Stimulated activated CD4-positive, alpha-beta T cell treated with anti-CD3 and anti-CD28 coated beads, TNF-alpha, amount 100 ng/mL, for 1 hour (primary cell): ENCODE results near the gene VPS13C.
"Not testable (repeated sequence)": the region's sequence is repeated elsewhere in the genome, so short reads cannot be mapped to it uniquely, and the experiment has no call there.

ENCODE experiments used
- DNase-seq, 3 donors: peaks; one replicate each; pipeline ENCODE4 v3.0.0-alpha.2; 2020; ENCODE audit warnings: low read depth in 3 of 3, low spot score in 1 of 3

The VPS13C gene

DNA sequence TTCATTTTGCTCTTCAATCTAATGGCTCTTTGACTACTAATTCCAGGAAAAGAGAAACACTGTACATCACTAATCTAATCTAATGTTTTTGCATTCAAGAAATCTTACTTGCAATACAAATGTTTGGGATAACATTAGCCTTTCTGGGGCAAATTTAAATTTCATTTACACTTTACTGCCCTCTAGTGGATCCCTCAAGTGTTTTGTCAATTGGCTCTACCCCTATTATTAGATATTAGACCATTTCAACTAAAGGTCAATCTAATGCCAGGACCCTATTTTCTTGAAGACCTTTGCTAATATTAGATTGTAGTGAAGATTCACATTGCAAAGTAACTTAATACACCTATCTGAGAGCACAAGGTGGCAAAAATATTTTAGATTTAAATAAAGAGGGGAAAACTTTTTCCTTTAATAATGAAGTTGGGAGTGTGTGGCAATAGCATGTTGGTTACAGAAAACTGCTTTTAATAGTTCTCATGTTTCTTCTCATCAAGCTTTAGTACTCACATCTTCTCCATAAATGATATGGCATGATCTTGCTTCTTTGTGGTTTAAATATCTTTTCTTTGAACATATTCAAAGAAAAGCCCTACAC, 11.6 kb upstream of the VPS13C start:
- DNase-seq: no peak

DNA sequence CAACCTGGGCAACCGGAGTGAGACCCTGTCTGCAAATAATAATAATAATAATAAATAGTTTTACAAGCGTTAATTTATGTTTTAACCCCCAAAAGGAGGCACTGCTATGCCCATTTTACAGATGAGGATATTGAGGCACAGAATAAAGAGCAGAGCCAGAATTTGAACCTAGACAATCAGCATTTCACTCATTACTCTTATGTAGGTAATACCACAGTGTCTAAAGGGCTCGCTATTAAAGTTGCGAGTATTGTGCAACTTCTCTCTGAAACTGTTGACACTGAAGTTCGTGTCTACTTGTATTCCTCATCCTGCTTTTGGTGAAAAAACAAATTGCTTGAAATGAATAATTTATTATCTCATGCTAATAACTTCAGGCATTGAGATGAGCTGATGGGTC, 9.3 kb upstream of the VPS13C start:
- DNase-seq: no peak

DNA sequence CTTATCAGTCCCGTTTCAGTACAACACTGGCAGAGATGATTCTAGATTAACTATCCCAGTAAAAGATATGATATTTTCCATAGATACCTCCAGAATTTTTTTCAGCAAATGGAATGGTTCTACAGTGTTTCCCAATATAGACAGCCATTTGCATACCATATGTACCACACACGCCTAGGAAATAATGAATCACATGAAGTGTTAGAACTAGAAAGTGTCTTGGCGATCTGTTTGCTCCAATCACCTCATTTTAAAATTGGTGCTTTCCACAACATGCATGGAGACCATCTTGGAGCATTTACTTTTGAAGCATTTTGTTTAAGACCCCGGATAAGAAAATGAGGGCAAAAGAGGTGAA, 8.5 kb upstream of the VPS13C start:
- DNase-seq: no peak

GRCh38 chr15:62068071-62068809, 8.0 kb upstream of the VPS13C start:
- DNase-seq: peak in 1 of 3 donors; percentile 6

DNA sequence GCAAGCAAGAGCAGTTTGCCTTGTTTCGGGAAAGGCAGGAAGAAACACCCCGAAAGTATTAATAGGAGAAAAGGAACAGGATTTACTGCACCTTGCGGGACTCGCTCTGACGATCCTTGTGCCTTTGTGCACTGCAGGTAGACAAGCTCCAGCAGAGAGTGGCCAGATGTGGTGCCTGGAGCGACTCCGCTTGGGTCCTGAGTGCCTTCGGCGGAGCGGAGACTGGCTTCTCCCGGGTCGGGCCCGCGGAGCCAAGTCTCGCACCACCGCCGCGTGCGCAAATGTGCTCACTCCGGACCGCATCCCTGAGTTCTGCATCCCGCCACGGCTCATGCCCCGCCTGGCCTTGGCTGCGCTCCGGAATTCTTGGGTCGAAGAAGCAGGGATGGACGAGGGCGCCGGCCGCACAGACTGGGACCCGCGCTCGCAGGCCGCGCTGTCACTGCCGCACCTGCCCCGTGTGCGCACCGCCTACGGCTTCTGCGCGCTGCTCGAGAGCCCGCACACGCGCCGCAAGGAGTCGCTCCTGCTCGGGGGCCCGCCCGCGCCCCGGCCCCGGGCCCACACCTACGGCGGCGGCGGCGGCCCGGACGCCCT, 7.3 kb upstream of the VPS13C start:
- DNase-seq: peak in 1 of 3 donors; percentile 10

DNA sequence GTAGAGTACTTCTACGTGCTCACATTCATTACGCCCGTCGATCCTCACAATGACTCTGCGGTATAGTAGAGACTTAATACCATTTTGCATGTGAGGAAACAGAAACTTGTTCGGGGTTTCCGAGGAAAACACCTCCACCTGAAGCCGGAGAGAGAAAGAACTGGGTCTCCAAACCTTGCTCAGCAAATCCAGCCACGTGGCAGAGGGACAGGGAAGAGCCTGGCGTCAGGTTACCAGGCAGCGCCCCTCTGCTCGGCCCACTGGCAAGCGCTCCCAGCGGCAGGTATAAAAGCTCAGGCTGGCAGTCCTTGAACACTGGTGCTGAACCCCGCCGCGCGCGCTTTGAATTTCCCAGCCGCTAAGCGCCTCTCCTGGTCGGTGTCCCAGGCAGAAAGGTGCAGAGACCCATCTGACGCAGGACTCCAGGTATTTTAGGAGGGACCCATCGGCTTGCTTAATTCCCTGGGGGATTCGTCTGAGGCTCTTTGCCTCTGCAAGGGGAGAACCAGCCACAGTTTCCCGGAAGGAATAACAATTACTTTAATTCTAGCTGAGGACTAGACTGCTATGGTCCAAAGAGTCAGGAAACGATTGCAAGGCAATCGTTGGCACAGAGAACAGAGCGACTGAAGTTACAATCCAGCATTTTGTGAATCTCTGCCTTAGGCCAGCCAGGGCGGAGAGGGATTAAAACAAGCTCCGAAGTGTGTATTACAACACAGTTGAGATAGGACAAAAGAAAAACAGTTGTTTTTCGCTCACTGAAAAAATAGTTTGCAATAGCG, 6.6 kb upstream of the VPS13C start, which contains the start of gene C2CD4A:
TSS of gene C2CD4A (plus strand) at position 315 of the 785 bp plus-strand sequence. CDS start 637 bp downstream, outside the sequence.
- peak in 2 of 3 donors; percentile 21 to 41 for DNase-seq

GRCh38 chr15:62063825-62064635, 3.8 kb upstream of the VPS13C start:
- DNase-seq: no peak

DNA sequence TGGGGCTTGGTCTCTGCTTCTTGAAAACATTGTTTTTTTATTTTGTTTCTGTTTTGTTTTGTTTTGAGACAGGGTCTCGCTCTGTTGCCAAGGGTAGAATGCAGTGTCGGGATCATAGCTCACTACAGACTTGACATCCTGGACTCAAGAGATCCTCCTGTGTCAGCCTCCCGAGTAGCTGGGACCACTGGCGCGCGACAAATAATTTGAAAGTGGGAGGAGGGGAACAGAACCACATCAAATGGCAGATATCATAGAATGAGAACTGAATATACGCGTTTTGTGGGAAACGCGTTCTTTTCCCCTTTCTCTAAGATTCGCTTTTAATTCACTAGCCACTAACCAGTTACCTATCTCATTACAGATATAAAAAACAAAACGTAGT, 641 bp upstream of the VPS13C start:
- no peak for DNase-seq

- DNase-seq: peak in 1 of 3 donors; percentile 31
Observed at GRCh38 chr15:62059816-62060112, 483 bp downstream of the VPS13C start.

DNA sequence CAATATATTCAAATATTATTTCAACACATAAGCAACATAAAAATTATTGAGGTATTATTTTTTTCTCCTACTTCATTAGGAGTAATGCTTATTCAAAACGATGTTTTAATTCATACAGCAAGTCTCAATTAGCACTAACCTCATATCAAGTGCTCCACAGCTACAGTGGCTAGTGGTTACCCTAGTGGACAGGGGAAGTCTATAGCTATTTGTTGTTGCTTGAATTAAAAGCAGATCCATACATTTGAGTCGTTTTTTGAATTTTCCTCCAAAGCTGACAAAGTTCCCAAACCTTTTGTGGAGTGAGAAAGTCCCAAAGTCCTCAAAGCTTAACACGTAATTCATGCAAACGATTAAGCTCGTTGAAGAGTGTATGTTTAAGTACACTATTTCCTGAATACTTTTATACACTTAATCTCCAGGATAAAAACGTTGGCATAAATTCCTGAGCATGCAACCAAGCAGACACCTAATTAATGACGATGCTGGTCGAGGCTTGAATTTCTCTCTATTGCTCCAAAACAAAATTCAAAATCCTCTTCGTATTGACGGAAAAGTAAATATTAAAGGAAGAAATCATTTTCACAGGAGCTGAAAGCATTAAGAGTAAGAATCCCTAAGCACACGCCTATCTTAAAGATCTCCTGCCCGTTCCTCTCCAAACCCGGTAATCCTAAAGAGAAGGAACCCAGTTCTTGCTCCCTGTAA, 985 bp downstream of the VPS13C start:
- DNase-seq: no peak

DNA sequence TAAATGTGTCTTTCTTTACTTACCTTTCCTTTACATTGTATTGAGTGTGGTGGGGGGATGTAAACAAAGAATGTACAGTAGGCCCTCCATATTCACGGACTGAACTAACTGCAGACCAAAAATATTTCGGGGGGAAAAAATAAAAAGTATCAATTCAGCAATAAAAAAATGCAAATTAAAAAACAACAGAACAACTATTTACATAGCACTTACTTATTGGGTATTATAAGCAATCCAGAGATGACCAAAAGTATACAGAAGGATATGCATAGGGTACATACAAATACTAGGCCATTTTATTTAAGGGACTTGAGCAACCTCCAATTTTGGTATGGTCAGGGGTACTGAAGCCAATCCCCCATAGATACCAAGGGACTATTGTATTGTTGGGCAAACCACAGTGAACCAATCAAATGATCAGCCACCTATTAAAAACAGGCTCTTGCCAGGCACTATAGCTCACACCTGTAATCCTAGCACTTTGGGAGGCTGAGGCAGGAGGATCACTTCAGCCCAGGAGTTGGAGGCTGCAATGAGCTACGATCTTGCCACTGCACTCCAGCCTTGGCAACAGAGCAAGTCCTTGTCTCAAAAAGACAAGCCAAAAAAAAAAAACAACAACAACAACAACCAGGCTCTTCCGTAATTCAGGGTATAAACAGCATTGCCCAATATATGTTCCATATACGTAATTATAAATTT, 1.8 kb downstream of the VPS13C start:
- DNase-seq: no peak

- DNase-seq: no peak
Observed at GRCh38 chr15:62057341-62057980, 2.8 kb downstream of the VPS13C start.

DNA sequence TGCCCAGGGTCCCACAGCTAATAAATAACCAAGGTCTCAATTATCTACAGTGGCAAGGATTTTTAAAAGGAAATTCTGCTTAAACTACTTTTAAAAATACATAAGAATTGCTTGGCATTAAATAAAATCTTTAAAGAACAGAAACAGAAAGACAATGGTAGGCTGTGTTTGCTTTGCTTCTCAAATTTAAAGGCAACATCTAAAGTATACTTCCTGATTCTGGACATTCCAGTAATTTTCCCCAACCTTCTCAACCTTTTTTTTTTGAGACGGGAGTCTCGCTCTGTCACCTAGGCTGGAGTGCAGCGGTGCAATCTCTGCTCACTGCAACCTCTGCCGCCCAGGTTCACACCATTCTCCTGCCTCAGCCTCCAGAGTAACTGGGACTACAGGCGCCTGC, 5.3 kb downstream of the VPS13C start:
- DNase-seq: no peak

GRCh38 chr15:62053439-62054085, 6.7 kb downstream of the VPS13C start:
- no peak for DNase-seq

- no peak for DNase-seq
Observed at GRCh38 chr15:62052713-62053112, 7.5 kb downstream of the VPS13C start.

DNA sequence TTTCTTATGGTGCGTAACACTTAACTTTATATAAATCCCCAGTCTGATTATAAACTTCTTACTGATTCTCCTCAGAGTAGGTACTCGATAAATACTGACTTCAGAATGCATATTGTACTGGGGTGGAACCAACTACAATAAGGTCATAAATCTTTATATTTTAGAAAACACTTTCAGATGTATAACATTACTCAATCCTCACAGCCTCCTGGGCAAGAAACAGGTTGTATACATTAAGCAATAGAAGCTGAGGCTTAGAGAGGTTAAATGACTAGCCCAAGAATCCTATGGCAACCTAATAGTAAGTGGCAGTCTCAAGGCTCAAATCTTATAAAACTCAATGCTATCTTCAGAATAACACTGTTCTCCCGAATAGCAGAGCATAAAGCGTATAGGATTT, 9.1 kb downstream of the VPS13C start:
- DNase-seq: no peak

DNA sequence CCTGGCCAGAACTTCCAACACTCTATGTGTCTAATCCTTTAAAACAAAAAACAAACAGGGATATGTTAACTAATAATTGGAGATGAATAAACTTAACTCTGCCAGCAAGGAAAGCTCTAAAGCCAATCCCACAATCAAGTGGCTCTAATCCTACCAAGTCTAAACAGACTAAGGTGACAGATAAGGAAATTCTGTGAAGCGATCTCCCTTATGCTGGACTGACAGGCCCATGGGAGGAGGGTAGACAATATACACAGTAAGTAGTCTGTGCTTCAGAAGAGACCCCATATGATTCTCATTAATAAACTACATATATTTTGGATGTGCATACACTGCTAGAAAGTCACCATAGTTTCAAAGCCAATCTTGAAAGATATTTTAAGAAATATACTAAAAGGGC, 10.1 kb downstream of the VPS13C start:
- DNase-seq: no peak

- DNase-seq: not testable (repeated sequence)
Observed at GRCh38 chr15:62048254-62048653, 12.0 kb downstream of the VPS13C start.

GRCh38 chr15:62047282-62047827, 12.9 kb downstream of the VPS13C start:
- no peak for DNase-seq
